H9 (cell line): ENCODE measurements around the gene RSPH3. TPM values are rescaled to one million over a fixed set of nuclear protein-coding genes. Genes with fewer than 3 reads are reported as not detected.
A peak's percentile ranks its signal among the peaks of the same experiment; 100 is the strongest.

ENCODE experiments used
- DNase-seq: peaks from one replicate; pipeline ENCODE4 v3.0.0-alpha.2; 2017
- H2AFZ ChIP-seq: one replicate; pipeline ENCODE4 v1.6.1; 2013; ENCODE audit warnings: mild to moderate bottlenecking, low read length, control low read depth, moderate library complexity
- H2AK5ac ChIP-seq: 2 replicates; pipeline ENCODE4 v1.6.1; 2013; ENCODE audit warnings: low read length, control low read depth, mixed read lengths; ENCODE audit not compliant: insufficient read length
- H2BK120ac ChIP-seq: one replicate; pipeline ENCODE4 v1.6.1; 2013; ENCODE audit warnings: low read depth, mild to moderate bottlenecking, low read length, control low read depth, inconsistent platforms; ENCODE audit not compliant: poor library complexity, severe bottlenecking
- H2BK12ac ChIP-seq: 2 replicates; pipeline ENCODE4 v1.6.1; 2013; ENCODE audit warnings: low read length, control low read depth, mixed read lengths, low read depth; ENCODE audit not compliant: insufficient read length
- H2BK15ac ChIP-seq: 2 replicates; pipeline ENCODE4 v1.6.1; 2013; ENCODE audit warnings: low read depth, low read length, control low read depth
- H2BK20ac ChIP-seq: one replicate; pipeline ENCODE4 v1.6.1; 2013; ENCODE audit warnings: low read depth, mild to moderate bottlenecking, low read length, control low read depth, inconsistent platforms; ENCODE audit not compliant: poor library complexity, severe bottlenecking
- H2BK5ac ChIP-seq: 2 replicates; pipeline ENCODE4 v1.6.1; 2013; ENCODE audit warnings: low read length, control low read depth, mixed read lengths; ENCODE audit not compliant: insufficient read length
- H3K14ac ChIP-seq: 2 replicates; pipeline ENCODE4 v1.6.1; 2013; ENCODE audit warnings: low read length, control low read depth; ENCODE audit not compliant: insufficient read depth
- H3K18ac ChIP-seq: 2 replicates; pipeline ENCODE4 v1.6.1; 2013; ENCODE audit warnings: low read depth, mild to moderate bottlenecking, mixed read lengths, low read length, control low read depth; ENCODE audit not compliant: insufficient read length
- H3K23ac ChIP-seq: 2 replicates; pipeline ENCODE4 v1.6.1; 2013; ENCODE audit warnings: low read length, control low read depth, mixed read lengths, low read depth; ENCODE audit not compliant: insufficient read length
- H3K23me2 ChIP-seq: 2 replicates; pipeline ENCODE4 v1.6.1; 2013; ENCODE audit warnings: low read depth, mild to moderate bottlenecking, mixed read lengths, low read length, control low read depth; ENCODE audit not compliant: insufficient read length, poor library complexity, severe bottlenecking
- H3K27ac ChIP-seq: 2 replicates; pipeline ENCODE4 v1.5.1; 2013; ENCODE audit warnings: low read length, control low read depth, mixed read lengths, low read depth; ENCODE audit not compliant: insufficient read length
- H3K27me3 ChIP-seq: 2 replicates; pipeline ENCODE4 v1.6.1; 2013; ENCODE audit warnings: low read length, control low read depth, inconsistent platforms; ENCODE audit not compliant: insufficient read depth
- H3K4ac ChIP-seq: 2 replicates; pipeline ENCODE4 v1.6.1; 2013; ENCODE audit warnings: low read depth, mild to moderate bottlenecking, control low read depth, inconsistent platforms, low read length, moderate library complexity
- H3K4me1 ChIP-seq: 2 replicates; pipeline ENCODE4 v1.6.1; 2013; ENCODE audit warnings: low read length, control low read depth, inconsistent platforms; ENCODE audit not compliant: insufficient read depth
- H3K4me2 ChIP-seq: 2 replicates; pipeline ENCODE4 v1.6.1; 2013; ENCODE audit warnings: low read length, control low read depth, mixed read lengths; ENCODE audit not compliant: insufficient read length, insufficient read depth
- H3K56ac ChIP-seq: 2 replicates; pipeline ENCODE4 v1.6.1; 2013; ENCODE audit warnings: low read depth, mild to moderate bottlenecking, mixed read lengths, low read length, control low read depth; ENCODE audit not compliant: insufficient read length
- H3K79me1 ChIP-seq: 2 replicates; pipeline ENCODE4 v1.6.1; 2013; ENCODE audit warnings: low read depth, mild to moderate bottlenecking, moderate library complexity, low read length, control low read depth, inconsistent platforms; ENCODE audit not compliant: insufficient read depth, poor library complexity, severe bottlenecking
- H3K79me2 ChIP-seq: 2 replicates; pipeline ENCODE4 v1.6.1; 2013; ENCODE audit warnings: low read length, control low read depth, inconsistent platforms; ENCODE audit not compliant: insufficient read depth
- H3K9ac ChIP-seq: 2 replicates; pipeline ENCODE4 v1.6.1; 2013; ENCODE audit warnings: low read length, control low read depth, mixed read lengths; ENCODE audit not compliant: insufficient read length; ENCODE audit errors: extremely low read depth
- H3K9me3 ChIP-seq: one replicate; pipeline ENCODE4 v1.6.1; 2013; ENCODE audit warnings: low read depth, low read length, inconsistent platforms; ENCODE audit not compliant: control insufficient read depth
- H3T11ph ChIP-seq: one replicate; pipeline ENCODE4 v1.6.1; 2013; ENCODE audit warnings: mild to moderate bottlenecking, low read length, control low read depth, inconsistent platforms
- H4K20me1 ChIP-seq: one replicate; pipeline ENCODE4 v1.6.1; 2013; ENCODE audit not compliant: control insufficient read depth, insufficient read length, insufficient read depth
- H4K5ac ChIP-seq: 2 replicates; pipeline ENCODE4 v1.6.1; 2013; ENCODE audit warnings: low read depth, mild to moderate bottlenecking, mixed read lengths, low read length, control low read depth; ENCODE audit not compliant: insufficient read length
- H4K8ac ChIP-seq: replicated peaks from 2 replicates; pipeline ENCODE4 v1.6.1; 2013; ENCODE audit warnings: low read length, control low read depth, mixed read lengths, low read depth; ENCODE audit not compliant: insufficient read length
- H4K91ac ChIP-seq: 2 replicates; pipeline ENCODE4 v1.6.1; 2013; ENCODE audit warnings: low read depth, mild to moderate bottlenecking, moderate library complexity, mixed read lengths, low read length, control low read depth; ENCODE audit not compliant: insufficient read length
- H3K27ac Mint-ChIP-seq, 3 experiments: 2 replicates in 2 of 3; 3 replicates in 1 of 3; pipeline ENCODE4 v1.8.0; 2020 to 2021; ENCODE audit warnings: mixed read lengths in 3 of 3, mild to moderate bottlenecking in 1 of 3, moderate library complexity in 1 of 3
- H3K27me3 Mint-ChIP-seq: 2 replicates; pipeline ENCODE4 v1.8.0; 2021; ENCODE audit warnings: low read depth, mild to moderate bottlenecking, moderate library complexity, mixed read lengths
- H3K36me3 Mint-ChIP-seq, 3 experiments: 2 replicates in 2 of 3; 3 replicates in 1 of 3; pipeline ENCODE4 v1.8.0; 2020 to 2021; ENCODE audit warnings: low read depth in 3 of 3, mixed read lengths in 3 of 3; ENCODE audit not compliant: insufficient read depth in 1 of 3
- H3K4me1 Mint-ChIP-seq, 2 experiments: 2 replicates each; pipeline ENCODE4 v1.8.0; 2020; ENCODE audit warnings: mixed read lengths in 2 of 2
- H3K4me3 Mint-ChIP-seq, 2 experiments: 2 replicates in 1 of 2; 3 replicates in 1 of 2; pipeline ENCODE4 v1.8.0; 2020 to 2021; ENCODE audit warnings: mild to moderate bottlenecking in 2 of 2, mixed read lengths in 2 of 2, moderate library complexity in 1 of 2
- H3K9me3 Mint-ChIP-seq, 2 experiments: 2 replicates in 1 of 2; 3 replicates in 1 of 2; pipeline ENCODE4 v1.8.0; 2020; ENCODE audit warnings: mild to moderate bottlenecking in 2 of 2, mixed read lengths in 2 of 2, moderate library complexity in 1 of 2
- CTCF ChIP-seq: fragments of 200-600 bp; sonication (generic); conservative IDR thresholded peaks from 3 replicates; pipeline ENCODE4 v1.8.0; 2021; ENCODE audit warnings: antibody characterized with exemption, mild to moderate bottlenecking
- WGBS: extraction: QIAGEN DNeasy Blood & Tissue Kit; methylation state at CpG from one replicate; pipeline ENCODE4 v1.1.7; 2013; ENCODE audit warnings: missing lambda C conversion rate, low lambda C conversion rate, mixed read lengths; ENCODE audit not compliant: insufficient read length; ENCODE audit errors: extremely low coverage; 5-methylcytosine and 5-hydroxymethylcytosine counted together
- total RNA-seq: library from RNA; stranded (reverse); gene quantifications from 2 replicates; pipeline ENCODE4 v1.2.1, GENCODE V29; 2021

Gene RSPH3
- total RNA-seq, 1 experiment from 2014 or later = 2.2 TPM

GRCh38 chr6:159008656-159009288, 8.8 kb upstream of the RSPH3 start:
- H2BK120ac ChIP-seq = no peak overlapping the region
- no peak overlapping the region for H2AFZ ChIP-seq
- no peak overlapping the region for H3K9ac ChIP-seq
- no peak overlapping the region for H2BK15ac ChIP-seq
- H3K9me3 ChIP-seq = no peaks in the 10 kb centered on the region
- H3K14ac ChIP-seq = no peak overlapping the region
- H3K23me2 ChIP-seq = no peaks in the 10 kb centered on the region
- H4K5ac ChIP-seq = no peak overlapping the region
- H3K23ac ChIP-seq = no peak overlapping the region
- TF ChIP-seq CTCF = peak; percentile 64
- H3K4me2 ChIP-seq = no peak overlapping the region
- H3K56ac ChIP-seq = no peak overlapping the region
- Mint-ChIP-seq H3K27me3 (no peaks in the 10 kb centered on the region; the same call in none of the 2 replicates), H3K36me3 (no peaks in the 10 kb centered on the region), H3K4me3 (no peak overlapping the region), H3K27ac (no peak overlapping the region; a peak in 1 of 7 replicates), H3K9me3 (no peaks in the 10 kb centered on the region), H3K4me1 (no peaks in the 10 kb centered on the region)
- no peaks in the 10 kb centered on the region for H3K4me1 ChIP-seq
- DNase-seq = no peak
- H3K79me1 ChIP-seq = no peaks in the 10 kb centered on the region
- H3K18ac ChIP-seq = no peak overlapping the region
- no peak overlapping the region for H2AK5ac ChIP-seq
- H3K79me2 ChIP-seq = no peaks in the 10 kb centered on the region
- no peak overlapping the region for H4K8ac ChIP-seq
- no peak overlapping the region for H2BK20ac ChIP-seq
- H3T11ph ChIP-seq = no peak overlapping the region
- no peak overlapping the region for H3K27ac ChIP-seq
- H2BK12ac ChIP-seq = no peak overlapping the region
- H3K4ac ChIP-seq = no peak overlapping the region
- H4K20me1 ChIP-seq = no peaks in the 10 kb centered on the region
- no peak overlapping the region for H2BK5ac ChIP-seq
- H4K91ac ChIP-seq = no peak overlapping the region
- no peaks in the 10 kb centered on the region for H3K27me3 ChIP-seq
- WGBS = no CpG with 5 or more reads among the region's 10 CpGs
